Skeletal muscle cell (primary cell): ENCODE data around the gene HAND1.

ENCODE experiments used
- DNase-seq: peaks from one replicate; pipeline ENCODE4 v3.0.0-alpha.2; 2010; ENCODE audit warnings: low read depth
- H3K4me3 ChIP-seq: 2 replicates; pipeline ENCODE4 v1.5.1; 2011; ENCODE audit warnings: low read depth, mild to moderate bottlenecking, control low read depth, low read length, moderate library complexity

The HAND1 gene

DNA sequence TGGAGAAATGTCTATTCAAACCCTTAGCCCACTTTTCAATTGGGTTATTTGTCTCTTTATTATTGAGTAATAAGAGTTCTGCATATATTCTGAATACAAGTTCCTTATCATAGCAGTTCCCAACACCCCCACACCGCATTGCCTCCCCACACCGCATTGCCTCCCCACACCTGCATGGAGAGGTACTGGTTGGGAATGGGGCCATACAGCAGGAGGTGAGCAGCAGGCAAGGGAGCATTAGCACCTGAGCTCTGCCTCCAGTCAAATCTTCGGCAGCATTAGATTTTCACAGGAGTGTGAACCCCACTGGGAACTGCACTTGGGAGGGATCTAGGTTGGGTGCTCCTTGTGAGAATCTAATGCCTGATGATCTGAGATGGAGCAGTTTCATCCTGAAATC is 42.8 kb downstream of the HAND1 start:
- DNase-seq = no peak
- no peak overlapping the region for H3K4me3 ChIP-seq

DNA sequence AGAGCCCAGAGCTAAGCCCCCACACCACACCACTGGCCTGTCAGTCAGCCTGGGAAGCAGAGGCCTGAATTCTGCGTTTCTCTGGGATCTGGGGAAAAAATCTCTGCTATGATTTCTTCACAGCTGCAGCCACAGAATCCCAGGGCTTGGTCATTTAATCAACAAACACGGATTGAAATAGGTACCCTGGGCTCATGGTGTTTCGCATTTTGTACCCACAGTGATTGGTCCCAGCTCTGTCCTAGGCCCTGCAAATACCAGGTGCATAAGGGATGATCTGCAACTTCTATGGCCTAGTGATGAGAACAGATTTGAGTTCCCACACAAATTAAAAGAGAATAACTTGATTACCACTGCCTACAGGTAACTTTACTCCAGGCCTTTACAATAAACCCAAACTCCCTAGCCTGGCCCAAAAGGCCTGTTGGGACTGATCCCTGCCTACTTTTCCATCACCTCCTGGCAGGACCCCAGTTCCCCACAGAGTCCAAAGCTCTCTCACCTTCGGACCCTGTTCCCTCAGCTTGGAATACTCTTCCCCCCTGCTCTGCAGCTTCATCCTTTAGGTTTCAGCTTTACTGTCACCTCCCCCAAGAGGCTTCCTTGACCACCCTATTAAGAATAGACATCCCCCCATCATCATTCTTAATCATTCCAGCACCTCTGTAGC is 46.9 kb downstream of the HAND1 start:
- DNase-seq = no peak
- H3K4me3 ChIP-seq = no peak overlapping the region

DNA sequence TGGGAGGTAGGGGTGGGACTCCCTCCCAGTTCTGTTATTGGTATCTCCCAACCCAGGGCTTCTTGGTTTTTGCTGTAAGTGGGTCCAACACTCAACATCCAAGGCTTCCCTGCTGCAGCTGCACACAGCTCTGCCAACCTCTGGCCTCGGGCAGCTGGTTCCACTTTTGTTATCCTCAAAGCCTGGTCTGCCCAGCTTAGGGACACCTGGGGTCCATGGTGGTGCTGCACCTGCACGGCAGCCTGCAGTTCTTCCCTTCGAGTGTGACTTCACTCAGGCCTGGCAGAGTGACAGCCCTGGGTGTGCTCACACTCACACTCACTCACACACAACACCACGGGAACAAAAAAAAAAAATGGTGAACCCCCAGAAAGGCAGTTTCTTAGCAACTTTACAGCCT is 47.6 kb downstream of the HAND1 start:
- DNase-seq = no peak
- no peak overlapping the region for H3K4me3 ChIP-seq

DNA sequence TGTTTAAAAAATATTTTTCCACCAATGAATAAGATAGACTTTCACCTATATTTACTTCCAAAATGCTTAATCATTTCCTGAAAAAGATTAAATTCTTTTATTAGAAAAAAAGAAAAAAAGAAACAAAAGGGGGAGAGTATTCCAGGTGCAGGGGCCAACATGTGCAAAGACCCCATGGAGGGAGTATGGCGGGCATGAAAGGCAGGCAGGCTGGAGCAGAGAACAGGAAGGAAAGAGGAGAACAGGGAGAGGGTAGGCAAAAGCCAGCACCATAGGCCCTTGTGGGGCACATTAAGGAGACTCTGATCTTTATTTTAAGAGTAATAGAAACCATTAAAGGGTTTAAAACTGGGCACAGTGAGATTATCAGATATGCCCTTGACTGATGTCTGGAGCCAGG is 48.7 kb downstream of the HAND1 start:
- DNase-seq = no peak
- no peak overlapping the region for H3K4me3 ChIP-seq

DNA sequence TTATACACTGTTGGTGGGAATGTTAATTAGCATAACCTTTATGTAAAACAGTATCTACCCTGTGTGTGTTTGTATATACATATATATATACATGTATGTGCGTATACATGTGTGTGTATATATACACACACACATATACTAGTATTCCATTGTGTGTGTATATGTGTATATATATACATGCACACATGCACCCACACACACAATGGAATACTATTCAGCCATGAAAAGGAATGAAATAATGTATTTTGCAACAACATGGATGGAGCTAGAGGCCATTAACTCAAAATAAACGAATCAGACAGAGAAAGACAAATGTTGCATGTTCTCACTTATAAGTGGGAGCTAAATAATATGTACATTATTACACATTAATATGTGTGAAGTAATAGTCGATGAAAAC is 49.8 kb downstream of the HAND1 start:
- H3K4me3 ChIP-seq = no peak overlapping the region
- no peak for DNase-seq
